ENCODE measurements around the gene MYL7. TPM values are rescaled to one million over a fixed set of nuclear protein-coding genes. Genes with fewer than 3 reads are reported as not detected.
"Not testable (repeated sequence)": the region's sequence is repeated elsewhere in the genome, so short reads cannot be mapped to it uniquely, and the experiment has no call there.

Gene MYL7
- total RNA-seq, 1 donor from 2014 or later, result not detected

- DNase-seq (ENCODE audit: low spot score), result not testable (repeated sequence)
Measured at GRCh38 chr7:44171901-44172300, 30.8 kb upstream of the MYL7 start.

GRCh38 chr7:44167920-44168319 is 26.8 kb upstream of the MYL7 start:
- DNase-seq (ENCODE audit: low spot score), result no peak

GRCh38 chr7:44163591-44163990 is 22.5 kb upstream of the MYL7 start:
- no peak for DNase-seq (ENCODE audit: low spot score)

- no peak for DNase-seq (ENCODE audit: low spot score)
Measured at GRCh38 chr7:44162785-44163395, 21.8 kb upstream of the MYL7 start.

- no peak for DNase-seq (ENCODE audit: low spot score)
Measured at GRCh38 chr7:44162179-44162578, 21.0 kb upstream of the MYL7 start.

GRCh38 chr7:44161371-44161770 is 20.2 kb upstream of the MYL7 start:
- no peak for DNase-seq (ENCODE audit: low spot score)

- DNase-seq (ENCODE audit: low spot score), result no peak
Measured at GRCh38 chr7:44159824-44160630, 18.9 kb upstream of the MYL7 start.

- no peak for DNase-seq (ENCODE audit: low spot score)
Measured at GRCh38 chr7:44158873-44159631, 17.9 kb upstream of the MYL7 start.

GRCh38 chr7:44158096-44158872 is 17.2 kb upstream of the MYL7 start:
- DNase-seq (ENCODE audit: low spot score), result no peak

GRCh38 chr7:44157116-44158080 is 16.3 kb upstream of the MYL7 start:
- no peak for DNase-seq (ENCODE audit: low spot score)

- DNase-seq (ENCODE audit: low spot score), result no peak
Measured at GRCh38 chr7:44156453-44157010, 15.4 kb upstream of the MYL7 start.

- DNase-seq (ENCODE audit: low spot score), result peak; percentile 46
Measured at GRCh38 chr7:44155191-44156185, 14.4 kb upstream of the MYL7 start.

GRCh38 chr7:44154703-44155102 is 13.6 kb upstream of the MYL7 start:
- no peak for DNase-seq (ENCODE audit: low spot score)

- DNase-seq (ENCODE audit: low spot score), result no peak
Measured at GRCh38 chr7:44153948-44154335, 12.8 kb upstream of the MYL7 start.

- DNase-seq (ENCODE audit: low spot score), result no peak
Measured at GRCh38 chr7:44152971-44153947, 12.1 kb upstream of the MYL7 start.

GRCh38 chr7:44151956-44152355 is 10.8 kb upstream of the MYL7 start:
- no peak for DNase-seq (ENCODE audit: low spot score)

- no peak for DNase-seq (ENCODE audit: low spot score)
Measured at GRCh38 chr7:44150966-44151941, 10.1 kb upstream of the MYL7 start.

All from mucosa of gallbladder (tissue), 1 donor.